Lower leg skin (tissue), 4 donors: ENCODE results near the gene RTN4RL2. TPM values are rescaled to one million over a fixed set of nuclear protein-coding genes. Genes with fewer than 3 reads are reported as not detected.

Experiments used
- DNase-seq, 2 donors: peaks; one replicate each; pipeline ENCODE4 v3.0.0-alpha.2; 2019; ENCODE audit warnings: low spot score in 2 of 2
- H3K4me3 ChIP-seq: fragments of 200-600 bp; sonication (generic); 2 replicates; pipeline ENCODE4 v1.5.1; 2017; ENCODE audit warnings: mild to moderate bottlenecking, low read depth; ENCODE audit not compliant: poor library complexity, severe bottlenecking
- CTCF ChIP-seq, 3 donors: fragments of 450-650 bp; IDR thresholded peaks; one replicate each; pipeline ENCODE4 v1.5.1; 2016; ENCODE audit warnings: antibody characterized with exemption in 3 of 3, mild to moderate bottlenecking in 3 of 3, moderate library complexity in 2 of 3
- POLR2A ChIP-seq, 2 donors: fragments of 450-650 bp; IDR thresholded peaks; one replicate each; pipeline ENCODE4 v1.6.1; 2016 to 2017; ENCODE audit warnings: antibody characterized with exemption in 2 of 2, mild to moderate bottlenecking in 1 of 2, moderate library complexity in 1 of 2
- WGBS, 2 donors: methylation state at CpG; one replicate each; pipeline ENCODE4 v1.1.5; 2018; 5-methylcytosine and 5-hydroxymethylcytosine counted together
- intact Hi-C: fragments of 100-400 bp; cut with DNase I; formaldehyde crosslinking; loops from one replicate; pipeline ENCODE4 v1.15.0; 2023; ENCODE audit warnings: low total_unique reads
- total RNA-seq, 4 donors: library from RNA; depleted of rRNA; stranded (reverse); fragments of >200 nt; gene quantifications; one replicate each; pipeline ENCODE4 v1.1.0, GENCODE V29; 2016

Gene RTN4RL2
- total RNA-seq, 4 donors from 2014 or later: 0.55 to 3.6 (median 2.3) TPM

- WGBS, 2 donors: 80 to 88% methylated on average over 9 of the region's 9 CpGs
Measured at GRCh38 chr11:57496109-57496820, 35.9 kb downstream of the RTN4RL2 start.

GRCh38 chr11:57497303-57498247, 37.2 kb downstream of the RTN4RL2 start:
- no peak overlapping the region for H3K4me3 ChIP-seq
- intact Hi-C loops: no loop called here
- no peak for DNase-seq
- TF ChIP-seq POLR2A (IDR thresholded peaks at IDR 0.05): no peak
- no peak for TF ChIP-seq CTCF (IDR thresholded peaks at IDR 0.05)
- WGBS, 2 donors: 93 to 95% methylated on average over 15 of the region's 15 CpGs

More at GRCh38 chr11:57496109-57496820, 35.9 kb downstream of the RTN4RL2 start:
- no peak for DNase-seq
- no peak overlapping the region for H3K4me3 ChIP-seq
- TF ChIP-seq POLR2A (IDR thresholded peaks at IDR 0.05) (no peak), CTCF (IDR thresholded peaks at IDR 0.05) (no peak)
- intact Hi-C loops: no loop called here

- TF ChIP-seq CTCF (IDR thresholded peaks at IDR 0.05) (no peak), POLR2A (IDR thresholded peaks at IDR 0.05) (no peak)
- no peak overlapping the region for H3K4me3 ChIP-seq
- no peak for DNase-seq
- intact Hi-C loops: no loop called here
- 65% methylated on average over 6 of the region's 6 CpGs for WGBS, 2 donors
Measured at GRCh38 chr11:57498540-57498939, 38.2 kb downstream of the RTN4RL2 start.

GRCh38 chr11:57499413-57499982, 39.2 kb downstream of the RTN4RL2 start:
- 5 to 11% methylated on average over 34 of the region's 35 CpGs for WGBS, 2 donors
- TF ChIP-seq POLR2A (IDR thresholded peaks at IDR 0.05): no peak
- TF ChIP-seq CTCF (IDR thresholded peaks at IDR 0.05): no peak
- no peak overlapping the region for H3K4me3 ChIP-seq
- intact Hi-C loops: no loop called here
- peak; percentile 94 to 99 for DNase-seq

- no peak for TF ChIP-seq POLR2A (IDR thresholded peaks at IDR 0.05)
- TF ChIP-seq CTCF (IDR thresholded peaks at IDR 0.05): no peak
- WGBS, 2 donors: 28 to 32% methylated on average over 12 of the region's 12 CpGs
- no peak for DNase-seq
- H3K4me3 ChIP-seq: no peak overlapping the region
- intact Hi-C loops: no loop called here
Measured at GRCh38 chr11:57499983-57500461, 39.7 kb downstream of the RTN4RL2 start.
